Activated T-helper 9 cell treated with anti-CD3 and anti-CD28 coated beads, Interleukin-2, amount 50 U/mL, for 16 hours (primary cell): ENCODE measurements around the gene SYTL5.

Experiments used
- DNase-seq: peaks from one replicate; pipeline ENCODE4 v3.0.0-alpha.2; 2020; ENCODE audit warnings: low read depth

The SYTL5 gene

DNA sequence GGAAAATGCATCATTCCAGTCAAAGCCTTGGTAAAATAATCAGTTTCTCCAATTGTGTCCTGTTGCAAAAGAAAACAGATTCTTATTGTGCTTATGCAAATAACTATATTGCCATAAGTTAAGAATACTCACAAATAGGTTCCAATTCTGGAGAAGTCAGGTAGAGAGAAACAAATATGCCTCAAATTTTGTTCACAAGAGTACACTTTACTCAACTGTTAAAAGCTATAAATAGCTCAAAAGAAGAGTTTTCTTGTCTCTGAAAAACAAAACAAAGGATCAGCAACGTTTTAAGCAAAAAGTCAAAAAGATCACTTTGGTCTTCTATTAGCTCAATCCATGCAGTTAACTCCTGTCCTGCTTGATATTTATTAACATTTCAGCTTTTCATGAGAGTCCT is 21.9 kb downstream of the SYTL5 start:
- no peak for DNase-seq

DNA sequence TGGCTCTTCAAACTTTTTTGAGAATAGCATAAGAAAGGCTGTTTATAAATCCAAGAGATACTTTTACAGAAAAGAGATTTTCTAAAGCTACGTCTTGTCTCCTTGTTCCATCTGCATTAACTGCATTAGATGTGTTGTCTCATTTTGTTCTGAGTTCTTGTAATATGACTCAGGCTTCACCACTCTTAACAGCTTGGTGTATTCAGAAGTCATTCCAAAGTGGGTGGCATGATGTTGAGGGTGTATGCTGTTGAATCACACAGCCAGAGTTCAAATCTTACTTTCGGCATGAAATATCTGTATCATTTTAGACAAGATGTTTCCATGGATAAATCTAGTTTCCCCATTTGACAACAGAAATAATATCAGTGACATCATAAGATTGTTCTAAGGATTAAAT is 30.1 kb downstream of the SYTL5 start:
- no peak for DNase-seq

DNA sequence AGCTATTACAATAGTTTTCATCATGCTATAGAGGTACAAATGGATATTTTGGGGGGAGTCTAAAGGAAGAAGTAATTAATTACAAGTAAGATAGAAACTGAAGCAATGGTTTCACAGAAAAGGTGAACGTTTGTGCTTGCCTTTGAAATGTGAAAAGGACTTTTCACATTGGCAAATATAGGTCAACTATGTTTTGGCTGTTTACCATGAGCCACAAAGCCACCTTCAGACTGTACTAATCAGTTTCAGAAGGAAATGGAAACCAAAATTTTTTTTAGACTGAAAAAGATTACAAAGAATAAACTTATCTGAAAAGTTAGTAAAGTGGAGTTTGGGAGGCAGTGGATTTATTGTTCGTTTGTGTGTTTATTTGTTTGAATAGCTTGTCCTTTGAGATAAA is 32.1 kb downstream of the SYTL5 start:
- DNase-seq, result no peak

DNA sequence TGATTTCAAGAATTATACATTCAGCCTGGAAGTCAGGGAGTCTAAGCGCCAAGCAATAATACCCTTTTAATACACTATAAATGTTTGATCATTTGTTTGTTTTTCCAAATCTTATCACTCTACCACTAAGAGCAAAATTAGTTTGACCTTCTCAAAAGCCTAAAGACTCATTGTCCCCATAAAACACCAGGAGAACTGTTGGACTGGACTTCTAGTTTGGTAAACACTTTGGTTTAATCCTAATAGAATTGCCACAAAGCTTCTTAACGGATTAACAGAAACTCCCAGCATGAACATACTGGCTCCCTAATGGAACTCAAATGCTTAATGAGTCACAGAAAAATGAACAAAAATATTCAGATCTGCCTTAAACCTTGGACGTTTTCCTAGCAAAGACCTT is 34.9 kb downstream of the SYTL5 start:
- DNase-seq, result no peak

DNA sequence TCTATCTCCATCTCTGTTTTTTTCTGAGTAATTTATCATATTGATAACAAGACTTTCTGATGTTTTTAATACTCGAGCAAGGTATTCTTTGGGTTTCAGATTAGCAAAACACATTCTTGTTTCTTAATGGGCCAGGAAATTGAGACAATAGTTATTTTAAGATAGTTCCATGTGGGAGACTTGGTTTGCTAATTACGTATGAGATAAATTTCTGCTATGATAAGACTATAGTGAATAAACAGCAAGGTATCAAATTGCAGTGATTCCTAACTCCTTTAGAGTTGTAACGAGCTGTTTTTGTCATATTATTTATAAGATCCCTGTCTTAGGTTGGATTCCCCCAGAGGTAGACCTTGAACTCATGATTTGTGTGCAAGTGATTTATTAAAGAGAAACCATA is 38.3 kb downstream of the SYTL5 start:
- DNase-seq, result no peak

DNA sequence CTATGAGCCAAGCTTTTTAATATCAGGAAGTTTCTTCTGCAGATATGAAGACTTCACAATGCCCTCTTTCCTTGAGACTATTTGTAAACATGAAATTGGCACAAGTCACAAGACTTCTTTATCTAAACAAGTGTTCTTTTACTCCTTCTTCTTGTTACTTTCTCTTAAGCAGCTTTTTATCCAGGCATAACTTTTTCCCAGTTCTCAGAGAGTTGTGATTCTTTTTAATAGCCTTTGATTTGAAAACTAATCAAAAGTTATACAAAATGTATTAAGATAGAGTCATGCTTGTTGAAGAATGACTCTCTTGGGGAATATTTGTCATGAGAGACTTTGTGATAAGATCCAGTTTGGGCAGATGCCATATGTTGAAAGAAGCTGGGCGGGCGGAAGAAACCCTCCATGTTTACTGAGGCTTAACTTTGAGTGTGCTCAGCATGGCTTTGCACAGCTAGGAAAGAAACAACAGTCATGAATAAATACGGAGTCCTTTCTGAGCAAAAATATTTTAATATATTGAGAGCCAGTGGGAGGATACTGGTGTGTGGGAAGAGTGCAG is 39.3 kb downstream of the SYTL5 start:
- no peak for DNase-seq

DNA sequence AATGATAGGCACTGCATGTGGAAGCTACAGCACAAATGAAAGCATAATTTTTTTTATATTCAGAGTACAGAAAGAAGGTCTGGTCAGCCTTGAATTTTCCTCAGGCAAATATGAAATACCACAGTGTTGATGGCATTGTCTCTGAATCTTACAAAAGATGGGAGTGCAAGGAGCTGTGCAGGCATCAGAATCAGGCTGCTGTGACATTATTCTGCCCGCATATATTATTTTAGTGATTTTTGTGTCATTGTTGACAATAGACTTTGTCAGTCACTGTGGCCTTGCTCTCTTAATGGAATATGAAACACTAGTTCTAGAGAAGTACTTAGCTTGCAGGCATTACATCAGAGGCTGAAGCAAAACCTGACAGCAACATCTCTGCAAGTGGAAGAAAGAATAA is 42.5 kb downstream of the SYTL5 start:
- DNase-seq, result no peak

DNA sequence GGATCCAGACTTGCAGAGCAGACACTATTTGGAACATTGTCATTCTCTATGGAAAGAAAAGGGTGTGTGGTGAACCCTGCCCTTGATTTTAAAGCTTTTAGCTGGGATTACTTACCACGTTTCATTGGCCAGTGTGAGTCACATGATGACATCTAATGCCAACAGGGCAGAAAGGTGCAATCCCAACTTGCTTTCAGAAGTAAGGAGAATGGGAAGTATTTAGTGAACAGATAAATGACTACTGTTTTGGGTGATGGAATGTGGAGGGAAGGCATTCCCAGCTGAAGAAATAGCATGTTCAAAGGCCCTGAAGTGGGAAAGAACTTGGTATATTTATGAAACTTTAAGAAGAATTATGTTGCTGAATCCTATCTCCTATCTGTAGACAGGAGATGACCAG is 44.5 kb downstream of the SYTL5 start:
- DNase-seq, result no peak

DNA sequence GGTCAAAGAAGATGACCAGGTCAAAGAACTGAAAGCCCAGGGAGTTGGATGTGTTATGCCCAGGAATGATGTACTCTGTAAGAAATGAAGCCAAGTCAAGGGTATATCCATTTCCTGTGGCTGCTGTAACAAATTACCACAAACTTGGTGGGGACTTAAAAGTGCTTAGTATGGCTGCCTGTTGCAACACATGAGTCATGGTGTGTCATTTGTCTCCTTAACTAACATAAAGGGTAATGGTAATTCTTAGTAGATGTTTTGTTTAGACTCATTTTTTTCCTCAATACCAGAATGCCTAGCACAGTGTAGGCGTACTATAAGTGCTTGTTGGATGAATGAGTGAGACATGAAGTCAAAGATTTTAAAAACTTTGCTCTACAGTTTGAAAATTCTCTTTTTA is 45.7 kb downstream of the SYTL5 start:
- no peak for DNase-seq

DNA sequence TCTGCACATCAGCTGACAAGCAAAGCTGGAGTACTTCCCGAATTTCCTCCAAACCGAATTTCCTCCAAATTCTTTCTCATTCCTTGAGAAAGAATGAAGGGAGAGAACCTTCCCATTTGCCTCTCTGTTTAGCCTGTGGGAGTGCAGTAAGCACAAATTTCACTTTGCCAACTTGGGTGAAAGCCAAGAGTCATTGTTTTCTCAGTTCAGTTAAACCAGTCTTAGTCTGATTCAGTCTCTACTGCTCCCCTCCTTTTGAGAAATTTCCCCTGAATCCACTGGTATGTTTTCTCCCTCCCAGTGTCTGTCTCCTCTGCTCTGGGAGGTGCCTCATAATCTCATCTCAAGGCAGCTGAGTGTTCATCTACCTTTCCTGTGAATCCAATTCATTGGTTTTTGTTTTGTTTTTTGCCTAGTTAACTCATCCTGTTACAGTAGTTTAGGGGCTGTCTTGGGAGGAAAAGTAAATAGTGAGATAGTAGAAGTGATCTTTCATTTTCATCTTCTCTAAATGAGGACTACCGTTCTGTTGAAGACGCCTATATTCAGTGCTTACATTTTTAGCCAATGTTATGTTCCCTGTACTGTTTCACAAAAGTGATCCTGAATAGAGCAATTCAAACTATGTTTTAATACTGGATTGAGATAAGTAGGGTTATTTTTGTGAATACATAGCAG is 49.0 kb downstream of the SYTL5 start:
- DNase-seq, result no peak

DNA sequence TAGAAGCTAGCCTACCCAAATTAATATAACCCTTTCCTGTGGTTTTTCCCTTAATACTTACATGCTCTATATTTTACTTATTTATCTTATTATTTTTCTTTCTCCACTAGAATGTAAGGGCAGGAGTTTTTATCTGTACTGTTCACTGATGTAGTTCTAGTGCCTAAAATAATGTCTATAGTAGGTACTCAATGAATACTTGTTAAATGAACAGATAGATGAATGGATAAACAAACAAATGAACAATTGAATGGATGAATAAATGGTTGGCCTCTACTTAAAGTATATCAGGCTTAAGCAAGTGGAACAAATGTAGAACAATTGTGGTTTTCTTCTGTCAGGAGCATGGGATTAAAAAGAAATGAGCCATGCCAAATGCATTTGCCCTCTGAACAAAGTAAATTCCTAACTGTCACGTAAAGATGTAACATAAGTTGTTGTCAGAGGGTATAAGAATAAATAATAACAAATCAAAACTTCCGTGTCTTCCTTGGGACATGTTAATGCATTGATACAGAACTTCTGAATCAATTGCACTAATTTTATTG is 54.1 kb downstream of the SYTL5 start:
- no peak for DNase-seq

DNA sequence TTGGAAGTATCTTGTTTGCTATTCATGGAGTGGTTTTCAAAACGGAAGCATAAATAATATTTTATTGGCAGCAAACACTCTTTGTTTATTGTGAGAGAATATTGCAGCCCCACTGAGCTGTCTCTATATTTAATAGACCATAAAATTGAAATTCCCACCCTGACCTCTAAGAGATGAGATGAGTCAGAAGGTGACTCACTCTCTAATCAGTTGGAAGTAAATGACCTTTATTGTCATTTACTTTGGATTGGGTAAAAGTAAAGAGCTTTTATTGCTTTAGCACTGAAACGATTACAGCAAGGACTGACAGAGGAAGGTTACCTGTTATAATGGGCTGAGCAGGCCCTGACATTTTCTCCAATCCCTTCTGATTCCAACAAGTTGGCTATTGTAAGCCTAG is 55.0 kb downstream of the SYTL5 start:
- DNase-seq, result no peak

DNA sequence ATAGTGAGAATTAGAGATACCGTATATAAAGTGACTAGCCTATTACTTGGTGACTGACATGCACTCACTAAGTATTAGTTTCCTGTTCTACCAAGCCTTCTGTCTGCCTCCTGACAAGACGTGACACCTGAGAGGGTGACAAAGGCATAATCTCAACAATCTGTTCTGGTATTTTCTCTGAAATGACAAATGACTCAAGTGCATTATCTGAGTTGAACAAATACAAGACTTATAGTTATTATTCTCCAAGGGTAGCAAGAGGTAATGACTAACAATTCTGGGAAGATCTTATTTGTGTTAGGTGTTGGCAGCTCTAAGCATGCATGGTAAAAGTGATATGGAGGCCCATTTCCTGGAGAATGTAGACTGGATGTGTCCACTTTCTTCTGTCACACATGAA is 60.6 kb downstream of the SYTL5 start:
- DNase-seq, result no peak

DNA sequence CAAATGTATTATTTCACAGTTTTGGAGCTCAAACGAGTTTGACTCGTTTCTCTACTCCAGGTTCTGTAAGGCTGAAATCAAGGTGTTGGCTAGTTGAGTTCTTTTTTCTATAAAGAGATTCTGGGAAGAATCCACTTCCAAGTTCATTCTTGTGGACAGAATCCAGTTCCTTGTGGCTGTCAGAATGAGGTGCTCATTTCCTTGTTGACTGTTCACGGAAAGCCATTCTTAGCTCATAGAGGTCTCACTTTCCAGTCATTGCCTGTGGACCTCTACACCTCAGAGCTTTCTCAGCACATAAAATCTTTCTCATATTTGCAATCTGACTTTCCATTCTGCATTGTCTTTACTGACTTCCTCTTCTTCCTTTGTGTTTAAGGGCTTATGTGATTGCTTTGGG is 62.9 kb downstream of the SYTL5 start:
- DNase-seq, result no peak

DNA sequence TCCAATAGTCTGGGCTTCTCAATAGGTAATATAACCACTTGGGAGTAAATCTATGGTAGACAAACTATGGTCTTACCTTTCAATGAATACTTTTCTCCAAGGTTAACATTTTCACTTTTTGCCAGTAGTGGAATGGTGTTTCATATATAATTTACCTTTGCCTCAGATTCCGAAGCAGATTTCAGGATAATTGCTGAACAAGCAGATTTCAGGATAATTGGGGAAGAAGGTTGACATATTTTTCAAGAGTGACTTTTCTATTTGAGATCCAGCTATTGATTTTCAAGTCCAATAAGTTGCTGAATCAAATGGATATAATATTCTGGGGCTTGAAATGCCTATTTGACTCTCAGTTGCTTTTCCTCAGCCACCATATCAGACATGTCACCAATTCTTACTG is 63.6 kb downstream of the SYTL5 start:
- DNase-seq, result no peak

DNA sequence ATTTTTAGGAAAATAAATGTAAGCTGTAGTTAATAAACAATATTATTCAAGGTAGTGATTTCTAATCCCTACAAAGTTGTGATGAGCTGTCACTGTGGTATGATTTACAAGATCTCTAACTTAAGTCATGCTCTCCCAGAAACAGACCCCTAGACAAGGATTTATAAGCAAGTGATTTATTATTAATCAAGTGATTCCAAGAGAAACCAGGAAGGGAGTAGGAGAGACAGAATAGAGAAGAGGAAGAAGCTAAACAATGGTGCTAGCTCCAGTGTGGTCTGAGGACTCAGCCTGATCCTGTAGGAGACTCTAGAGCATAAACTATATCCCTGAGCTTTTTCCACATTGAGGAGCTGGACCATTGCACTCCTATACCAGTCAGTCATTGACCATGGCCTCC is 73.1 kb downstream of the SYTL5 start:
- DNase-seq, result no peak

DNA sequence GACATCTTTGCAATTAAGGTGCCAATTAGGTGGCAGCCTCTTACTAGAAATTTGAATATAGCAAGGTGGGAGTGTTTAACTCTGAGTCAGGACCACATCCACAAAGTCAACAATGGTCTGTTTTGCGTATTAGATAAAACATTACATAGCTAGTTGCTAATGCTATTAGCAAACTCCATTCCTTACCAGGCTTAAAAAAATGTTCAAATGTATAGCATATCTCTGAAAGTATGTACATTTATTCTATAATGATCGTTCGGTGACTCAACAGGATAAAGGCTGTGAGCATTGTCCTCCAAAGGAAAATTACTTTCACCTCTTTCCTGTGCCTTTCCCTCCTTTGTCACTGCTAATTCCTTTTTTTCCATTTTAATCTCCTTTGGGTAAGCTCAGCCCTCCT is 74.5 kb downstream of the SYTL5 start:
- DNase-seq, result no peak

DNA sequence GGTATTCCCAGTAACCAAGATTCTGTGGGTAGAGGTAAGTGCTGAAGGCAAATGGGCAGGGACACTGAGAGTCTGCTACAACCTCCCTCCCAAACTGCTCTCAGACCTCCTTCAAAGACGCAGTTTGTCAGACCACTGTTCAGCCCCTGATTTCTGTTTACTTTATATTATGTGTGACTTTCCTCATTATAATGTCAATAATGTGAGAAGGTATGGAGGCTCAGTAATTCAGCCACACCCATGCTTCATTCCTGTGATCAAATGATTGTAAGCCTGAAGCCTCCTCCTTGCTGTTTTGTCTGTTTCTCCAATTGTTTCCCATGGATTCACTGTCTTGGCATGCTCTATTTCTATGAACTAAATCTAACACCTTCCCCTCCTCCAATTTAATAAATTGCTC is 75.6 kb downstream of the SYTL5 start:
- no peak for DNase-seq

DNA sequence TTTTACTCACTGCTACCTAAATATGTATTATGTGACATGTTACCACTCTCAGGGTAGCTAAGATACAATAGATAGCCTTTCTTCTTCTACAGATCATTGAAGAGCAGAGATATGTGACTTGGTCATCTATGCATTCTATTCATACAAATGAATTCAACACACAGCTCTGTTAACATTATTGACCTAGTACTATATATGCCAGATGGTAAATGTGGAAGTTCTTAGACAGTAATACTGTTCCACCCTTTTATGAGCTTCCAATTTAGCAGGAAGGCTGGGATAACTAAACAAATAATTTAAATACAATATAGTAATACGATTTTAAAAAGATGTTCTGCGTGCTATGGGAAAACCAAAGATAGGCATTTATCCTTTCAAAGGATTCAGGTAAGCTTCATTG is 76.0 kb downstream of the SYTL5 start:
- DNase-seq, result no peak

DNA sequence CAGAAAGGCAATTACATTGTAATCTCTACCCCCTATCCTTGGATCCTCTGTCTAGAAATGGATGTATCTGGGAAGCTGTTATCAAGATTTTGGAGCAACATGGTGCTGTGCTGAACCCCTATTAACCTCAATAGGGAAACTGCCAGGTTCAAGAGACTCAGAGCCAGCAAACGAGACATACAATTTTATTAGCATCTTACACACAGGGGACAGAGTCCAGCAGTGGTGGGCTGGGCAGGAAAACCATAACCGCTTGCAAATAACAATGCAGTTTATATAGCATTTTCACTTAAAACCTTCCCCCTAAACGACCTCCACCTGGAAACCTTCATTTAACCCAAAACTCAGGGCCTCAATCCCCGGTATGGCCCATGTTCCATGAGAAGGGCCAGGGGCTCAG is 79.5 kb downstream of the SYTL5 start:
- no peak for DNase-seq

DNA sequence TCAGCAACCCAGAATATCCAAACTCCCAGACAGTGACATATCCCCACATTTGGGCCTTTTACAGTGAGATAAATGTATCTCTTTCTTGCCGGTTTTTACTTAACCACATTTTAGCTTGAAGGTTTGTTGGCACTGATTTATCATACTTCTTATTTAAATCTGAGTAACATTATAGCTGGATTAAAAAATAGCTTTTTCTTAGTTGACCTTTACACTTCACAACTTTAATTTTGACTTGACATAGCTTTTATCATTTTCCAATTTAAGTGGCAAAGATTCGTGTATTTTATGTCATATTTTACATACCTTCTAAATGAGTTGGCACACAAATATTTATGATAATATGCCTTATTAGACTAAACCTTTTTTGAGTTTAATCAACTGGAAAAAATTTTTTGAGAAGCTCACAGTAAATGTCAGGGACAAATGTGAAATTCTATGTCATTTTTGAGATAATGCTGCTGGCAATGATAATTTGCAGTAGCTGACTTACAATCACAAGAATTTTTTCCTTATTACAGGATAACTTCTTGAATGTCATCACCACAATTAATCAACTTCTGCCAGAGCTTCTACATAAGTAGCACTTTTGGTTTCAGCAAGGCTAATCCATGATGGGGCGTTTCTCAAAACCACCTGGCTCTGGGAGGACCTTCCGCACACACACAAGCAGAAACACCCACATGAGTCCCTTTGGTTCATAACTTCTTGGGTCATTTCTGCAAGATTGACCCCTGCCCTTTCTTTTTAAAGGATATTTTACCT is 80.3 kb downstream of the SYTL5 start:
- DNase-seq, result no peak

DNA sequence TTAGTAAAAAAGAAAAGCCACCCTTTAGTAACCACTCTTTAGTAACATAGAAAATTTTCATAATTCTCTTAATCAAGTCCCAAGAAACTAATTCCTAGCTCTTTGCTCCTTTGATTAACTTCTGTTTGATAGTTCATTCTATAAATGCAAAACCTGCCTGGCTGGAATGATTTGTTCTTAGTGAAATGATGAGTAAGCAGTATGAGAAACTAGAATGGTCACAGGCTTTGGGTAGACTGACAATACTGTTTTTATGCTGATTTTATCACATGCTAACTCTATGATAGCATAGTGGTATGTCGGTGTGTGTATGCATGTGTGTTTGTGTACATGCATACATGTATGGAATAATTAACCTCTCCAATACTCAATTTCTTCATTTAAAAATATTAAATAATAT is 81.2 kb downstream of the SYTL5 start:
- no peak for DNase-seq

DNA sequence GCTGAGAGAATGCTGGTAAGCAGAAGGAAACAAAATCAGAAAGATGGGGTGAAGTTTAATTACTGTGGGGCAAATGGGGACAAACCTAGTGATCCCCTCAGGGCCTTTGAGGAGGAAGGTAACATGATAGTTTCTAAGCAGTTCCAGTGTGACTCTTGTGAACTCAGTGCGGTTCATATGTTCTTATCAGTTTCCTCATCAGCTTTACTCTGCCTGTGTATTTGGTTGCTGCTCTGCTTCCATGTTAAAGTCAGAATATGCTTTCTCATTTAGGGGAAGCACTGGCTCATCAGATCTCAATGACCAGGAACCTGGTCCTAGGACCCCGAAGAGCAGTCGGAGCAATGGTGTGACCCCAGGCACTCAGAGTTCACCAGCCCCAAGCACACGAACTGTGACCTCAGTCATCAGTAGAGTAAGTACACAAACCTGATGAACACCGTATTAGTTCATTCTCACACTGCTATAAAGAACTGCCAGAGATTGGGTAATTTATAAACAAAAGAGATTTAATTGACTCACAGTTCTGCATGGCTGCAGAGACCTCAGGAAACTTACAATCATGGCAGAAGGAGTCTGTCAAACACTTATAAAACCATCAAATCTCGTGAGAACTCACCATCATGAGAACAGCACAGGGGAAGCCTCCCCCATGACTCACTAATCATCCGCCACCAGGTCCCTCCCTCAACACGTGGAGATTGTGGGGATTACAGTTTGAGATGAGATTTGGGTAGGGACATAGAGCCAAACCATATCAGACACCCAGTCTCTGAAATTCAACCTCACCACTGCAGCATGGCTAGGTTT is 83.0 kb downstream of the SYTL5 start:
- DNase-seq, result no peak
